HG02870 (cell line): ENCODE data around the gene TOGARAM2.

ENCODE experiments used
- ATAC-seq: cut with Tn5 transposase; IDR thresholded peaks from one replicate; pipeline ENCODE4 v1.9.1; 2021; ENCODE audit warnings: mild to moderate bottlenecking, moderate library complexity; ENCODE audit not compliant: unreplicated experiment

TOGARAM2 gene

DNA sequence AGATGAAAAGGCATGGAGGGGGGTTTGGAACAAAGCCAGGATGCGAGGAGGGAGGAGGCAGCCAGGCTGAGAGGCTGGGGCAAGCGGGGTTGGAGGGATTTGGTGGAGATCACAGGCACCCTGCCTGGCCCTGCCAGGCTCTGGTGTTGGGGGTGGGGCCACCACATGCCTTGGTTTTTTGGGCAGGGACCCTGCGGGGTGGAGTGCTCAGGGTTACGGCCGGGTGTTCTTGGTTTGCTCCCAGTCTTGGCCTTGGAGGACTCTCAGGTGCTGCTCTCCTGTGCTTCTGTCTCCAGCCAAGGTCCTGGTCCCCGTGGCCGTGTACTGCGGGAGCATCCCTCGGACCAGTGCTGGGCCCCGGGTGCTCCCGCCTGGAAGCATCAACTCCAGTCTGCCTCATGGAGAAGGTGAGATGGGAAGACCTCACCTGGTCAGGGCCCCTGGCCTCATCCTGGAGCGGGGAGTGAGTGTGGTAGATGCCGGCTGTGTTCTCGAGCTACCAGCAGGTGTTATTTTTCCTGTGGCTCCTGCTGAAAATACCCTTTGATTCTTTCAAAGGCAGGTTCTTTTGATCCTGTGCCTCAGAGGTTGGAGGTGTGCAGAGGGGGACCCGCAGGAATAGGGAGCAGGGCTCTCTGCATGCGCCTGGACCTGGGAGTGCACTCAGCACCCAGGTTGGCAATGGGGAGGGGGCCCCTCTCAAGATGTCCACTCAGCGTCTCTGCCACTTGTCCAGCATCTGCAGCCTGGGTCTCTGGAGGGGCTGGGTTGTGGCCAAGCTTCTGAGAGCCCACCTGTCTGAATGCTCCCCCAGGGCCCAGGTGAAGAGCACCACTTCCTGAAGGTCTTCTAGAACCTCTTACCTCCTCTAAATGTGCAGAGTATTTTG, 17.0 kb downstream of the TOGARAM2 start:
- ATAC-seq: no peak

DNA sequence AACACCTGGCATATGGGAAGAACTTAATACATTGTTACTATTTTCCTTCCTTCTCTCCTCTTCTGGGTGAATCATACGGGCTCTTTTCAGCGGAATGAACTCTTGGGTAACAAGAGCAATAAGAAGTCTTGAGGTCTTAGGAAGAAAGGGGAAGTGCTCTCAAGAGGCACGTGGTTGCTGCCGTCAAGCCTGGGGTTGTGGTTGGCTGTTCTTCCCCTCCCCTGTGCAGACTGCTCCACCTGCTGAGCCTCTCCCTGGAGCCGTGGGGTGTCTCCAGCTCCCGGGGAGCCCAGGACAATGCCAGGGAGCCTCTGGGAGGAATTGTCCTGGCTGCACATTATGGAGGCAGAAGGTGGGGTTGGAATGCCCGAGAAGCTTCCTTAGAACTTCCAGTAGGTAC, 19.4 kb downstream of the TOGARAM2 start:
- peak; percentile 96 for ATAC-seq

DNA sequence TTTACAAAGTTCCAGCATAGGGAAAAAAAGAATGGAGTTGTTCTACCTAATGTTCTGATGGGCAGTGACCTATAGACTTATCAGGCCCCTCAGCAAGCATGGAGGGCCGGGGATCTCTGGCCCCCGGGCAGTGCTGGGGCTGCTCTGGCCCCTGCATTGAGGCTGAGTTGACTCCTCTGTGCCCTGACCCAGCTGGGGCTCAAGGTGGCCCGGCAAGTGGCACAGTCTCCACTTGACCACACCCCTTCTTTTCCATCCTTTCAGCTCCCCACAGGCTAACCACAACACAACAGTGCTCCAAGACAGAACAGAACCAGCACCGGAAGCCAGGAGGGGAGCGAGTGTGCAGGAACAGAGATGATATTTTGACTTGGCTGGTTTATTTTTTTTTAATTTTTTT, 19.9 kb downstream of the TOGARAM2 start:
- no peak for ATAC-seq

DNA sequence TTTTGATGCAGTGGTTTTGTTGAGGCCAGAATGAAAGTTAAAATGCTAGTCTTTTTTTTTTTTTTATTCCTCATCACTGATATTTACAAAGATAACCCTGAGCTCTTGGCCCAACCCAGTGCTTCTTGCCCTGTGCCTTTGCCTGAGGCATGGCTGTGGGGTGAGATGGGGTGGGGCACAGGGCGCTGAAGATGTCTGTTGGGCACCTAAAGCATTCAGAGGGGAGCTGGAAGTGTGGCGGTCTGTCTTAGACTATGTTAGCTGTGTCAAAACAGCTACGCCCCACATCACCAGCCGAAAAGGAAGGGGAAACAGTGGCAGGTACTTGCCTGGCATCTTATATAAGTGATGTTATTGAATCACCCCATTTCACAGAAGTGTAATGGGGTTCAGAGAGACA, 20.7 kb downstream of the TOGARAM2 start:
- ATAC-seq: no peak

DNA sequence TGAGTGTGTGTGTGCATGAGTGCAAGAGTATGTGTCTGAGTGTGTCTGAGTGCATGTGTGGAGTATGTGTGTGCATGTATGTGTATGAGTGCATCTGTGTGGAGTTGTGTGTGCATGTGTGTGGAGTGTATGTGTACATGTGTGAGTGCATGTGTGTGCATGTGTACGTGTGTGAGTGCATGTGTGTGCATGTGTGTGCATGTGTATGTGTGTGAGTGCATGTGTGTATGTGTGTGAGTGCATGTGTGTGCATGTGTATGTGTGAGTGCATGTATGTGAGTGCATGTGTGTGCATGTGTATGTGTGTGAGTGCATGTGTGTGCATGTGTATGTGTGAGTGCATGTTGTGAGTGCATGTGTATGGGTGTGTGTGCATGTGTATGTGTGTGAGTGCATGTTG, 23.7 kb downstream of the TOGARAM2 start:
- no peak for ATAC-seq

DNA sequence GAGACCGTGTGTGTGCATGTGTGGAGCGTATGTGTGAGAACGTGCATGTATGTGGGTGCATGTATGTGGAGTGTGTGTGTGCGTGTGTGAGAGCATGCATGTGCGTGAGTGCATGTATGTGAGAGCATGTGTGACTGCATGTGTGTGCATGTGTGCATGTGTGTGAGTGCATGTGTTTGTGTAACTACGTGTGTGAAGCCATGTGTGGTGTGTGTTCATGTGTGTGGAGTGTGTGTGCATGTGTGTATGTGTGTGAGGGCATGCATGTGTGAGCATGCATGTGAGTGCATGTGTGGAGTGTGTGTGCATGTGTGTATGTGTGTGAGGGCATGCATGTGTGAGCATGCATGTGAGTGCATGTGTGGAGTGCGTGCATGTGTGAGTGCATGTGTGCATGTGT, 24.2 kb downstream of the TOGARAM2 start:
- ATAC-seq: no peak

DNA sequence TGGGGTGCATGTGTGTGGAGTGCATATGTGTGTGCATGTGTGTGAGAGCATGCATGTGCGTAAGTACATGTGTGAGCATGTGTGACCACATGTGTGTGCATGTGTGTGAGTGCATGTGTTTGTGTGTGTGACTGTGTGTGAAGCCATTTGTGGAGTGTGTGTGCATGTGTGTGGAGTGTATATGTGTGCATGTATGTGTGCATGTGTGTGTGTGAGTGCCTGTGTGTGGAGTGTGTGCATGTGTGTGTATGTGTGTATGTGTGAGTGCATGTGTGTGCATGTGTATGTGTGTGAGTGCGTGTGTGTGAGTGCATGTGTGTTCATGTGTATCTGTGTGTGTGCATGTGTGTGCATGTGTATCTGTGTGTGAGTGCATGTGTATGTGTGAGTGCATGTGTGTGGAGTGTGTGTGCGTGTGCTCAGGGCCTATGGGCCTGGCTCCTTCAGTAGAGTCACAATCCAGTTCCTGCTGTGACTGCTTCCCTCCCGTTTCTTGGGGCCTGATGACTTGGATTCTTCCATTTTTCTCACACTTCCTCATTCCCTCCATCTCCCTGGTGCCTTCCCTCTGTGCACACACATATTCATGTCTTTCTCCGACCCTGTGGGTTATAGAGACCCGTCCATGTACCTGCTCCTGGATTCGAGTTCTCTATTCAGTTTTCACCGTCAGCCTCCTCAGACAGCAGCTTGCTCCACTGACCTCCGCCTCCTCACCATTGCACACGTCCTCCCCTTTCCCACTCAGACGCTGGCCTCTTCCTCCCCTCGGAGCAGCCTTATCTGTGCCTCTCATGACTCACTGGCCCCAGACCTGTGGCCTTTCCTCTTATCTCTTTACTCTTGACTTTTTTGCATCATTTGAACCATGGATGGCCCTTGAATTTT, 25.2 kb downstream of the TOGARAM2 start:
- ATAC-seq: no peak

DNA sequence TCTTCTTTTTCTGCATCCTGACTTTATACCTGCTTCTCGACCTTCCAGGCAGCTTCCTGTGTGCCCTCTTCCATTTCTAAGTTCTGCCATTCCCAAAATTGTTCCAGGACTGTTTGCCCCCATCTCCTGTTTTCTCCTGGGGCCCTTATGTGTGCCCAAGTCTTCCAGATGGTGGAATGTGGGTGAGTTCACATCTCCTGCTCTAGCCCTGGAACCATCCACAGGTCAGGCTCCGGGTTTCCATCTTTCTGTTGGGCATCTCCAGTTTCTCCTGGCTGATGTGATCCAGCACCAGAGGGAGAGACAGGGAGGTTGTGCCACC, 25.8 kb downstream of the TOGARAM2 start:
- ATAC-seq: no peak

DNA sequence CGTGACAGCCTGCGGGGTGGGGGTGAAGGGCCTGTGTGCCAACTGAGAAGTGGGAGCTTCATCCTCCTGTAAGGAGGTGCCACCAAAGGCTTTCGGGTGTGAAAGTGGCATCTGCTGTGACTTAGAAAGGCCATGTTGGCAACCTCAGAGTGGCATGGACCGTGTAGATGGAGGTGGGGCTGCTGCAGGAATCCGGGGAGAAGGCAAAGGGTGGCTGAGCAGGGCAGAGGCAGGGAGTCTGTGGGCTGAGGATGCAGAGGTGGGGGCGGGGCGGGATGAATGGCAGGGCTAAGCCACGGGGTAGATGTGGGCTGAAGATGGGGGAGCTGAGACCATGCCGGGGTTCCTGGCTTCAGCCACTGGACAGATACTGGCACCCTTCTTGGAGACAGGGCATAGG, 28.2 kb downstream of the TOGARAM2 start:
- no peak for ATAC-seq

DNA sequence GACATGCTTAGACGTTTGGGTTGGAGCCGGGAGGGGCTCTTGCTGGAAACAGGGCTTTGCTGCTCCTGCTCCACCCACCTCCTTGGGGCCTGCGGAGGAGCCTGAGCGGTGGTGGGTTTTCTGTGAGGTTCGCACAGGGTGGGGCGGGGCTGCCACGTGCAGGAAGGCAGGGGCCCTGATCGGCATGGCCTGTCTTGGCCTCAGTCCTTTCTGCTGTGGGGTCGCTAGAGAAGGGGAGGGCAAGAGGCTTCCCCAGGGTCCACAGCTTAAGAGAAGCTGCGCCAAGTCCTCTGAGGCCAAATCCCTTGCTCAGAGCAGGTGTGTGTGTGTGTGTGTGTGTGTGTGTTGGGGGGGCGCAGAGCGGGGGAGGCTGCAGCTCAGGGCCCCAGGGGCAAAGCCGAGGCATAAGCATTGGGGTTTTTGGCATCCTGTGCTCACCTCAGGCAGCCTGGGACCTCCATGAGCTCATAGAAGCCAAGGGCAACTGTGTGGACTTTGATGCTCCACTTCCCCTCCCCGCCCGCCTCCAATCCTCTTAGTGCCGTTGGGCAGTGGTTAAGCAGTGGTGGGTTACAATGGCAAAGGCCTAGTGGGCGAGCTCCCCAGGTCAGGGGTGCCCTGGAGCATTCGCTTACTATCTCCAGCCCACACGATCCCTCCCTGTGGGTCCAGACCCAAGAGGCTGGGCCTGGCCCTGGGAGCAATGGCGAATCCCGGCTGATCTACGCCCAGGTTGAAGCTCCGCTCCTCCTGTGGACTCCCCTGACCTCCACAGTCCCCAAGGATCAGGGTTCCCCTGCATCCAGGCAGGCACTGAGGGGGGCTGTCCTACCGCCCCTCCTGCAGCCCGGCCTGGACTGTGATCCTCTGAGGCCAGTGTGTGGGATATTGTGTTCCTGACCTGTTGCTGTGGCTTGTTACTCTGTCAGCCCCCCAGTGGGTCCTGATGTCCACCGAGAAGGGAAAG, 28.9 kb downstream of the TOGARAM2 start:
- no peak for ATAC-seq

DNA sequence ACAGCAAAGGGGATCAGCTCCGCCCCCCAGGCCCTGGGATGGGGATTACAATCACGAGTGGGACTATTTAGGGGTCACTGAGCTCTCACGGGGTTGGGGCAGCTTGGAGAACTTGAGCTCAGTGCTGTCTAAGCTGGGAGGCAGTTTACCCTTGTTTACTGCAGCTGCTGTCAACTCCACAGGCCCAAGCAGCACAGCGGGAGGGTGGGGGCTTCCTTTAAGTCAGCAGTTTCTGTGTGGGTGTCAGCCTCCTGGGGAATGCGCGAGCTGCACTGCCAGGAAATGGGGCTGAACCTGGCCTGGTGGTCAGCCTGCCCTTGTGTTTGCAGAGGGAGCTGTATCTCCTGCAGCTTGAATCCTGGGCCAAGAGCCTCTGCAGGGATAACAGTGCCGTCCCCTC, 29.8 kb downstream of the TOGARAM2 start:
- ATAC-seq: no peak

DNA sequence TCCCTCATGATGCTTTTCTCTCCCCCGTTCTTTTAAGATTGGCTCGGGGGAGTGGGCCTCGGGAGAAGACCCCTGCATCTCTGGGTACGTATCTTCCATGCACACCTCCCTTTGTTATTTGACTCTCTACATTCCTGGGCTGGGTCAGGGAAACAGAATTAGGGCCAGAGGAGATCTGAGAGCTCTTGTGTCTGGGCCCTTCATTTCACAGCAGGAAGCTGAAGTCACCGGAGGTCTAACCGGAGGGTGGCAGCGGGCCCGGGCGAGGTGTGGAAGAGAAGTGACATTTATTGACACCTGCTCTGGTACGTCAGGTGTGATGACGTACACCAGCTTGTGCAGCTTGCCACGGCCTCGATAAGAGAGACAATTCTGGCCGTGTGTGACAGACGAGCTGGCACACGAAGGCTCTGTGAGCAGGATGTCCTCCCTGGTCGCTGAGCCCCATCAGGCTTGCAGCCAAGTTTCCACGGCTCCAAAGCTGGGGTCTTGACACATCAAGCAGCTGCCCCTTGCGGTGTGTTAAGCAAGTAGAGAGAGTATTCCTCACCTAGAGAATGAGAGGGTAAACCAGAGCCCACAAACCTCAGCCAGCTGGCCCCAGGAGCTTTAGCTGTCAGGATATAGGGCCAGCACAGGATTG, 30.4 kb downstream of the TOGARAM2 start:
- ATAC-seq: no peak

DNA sequence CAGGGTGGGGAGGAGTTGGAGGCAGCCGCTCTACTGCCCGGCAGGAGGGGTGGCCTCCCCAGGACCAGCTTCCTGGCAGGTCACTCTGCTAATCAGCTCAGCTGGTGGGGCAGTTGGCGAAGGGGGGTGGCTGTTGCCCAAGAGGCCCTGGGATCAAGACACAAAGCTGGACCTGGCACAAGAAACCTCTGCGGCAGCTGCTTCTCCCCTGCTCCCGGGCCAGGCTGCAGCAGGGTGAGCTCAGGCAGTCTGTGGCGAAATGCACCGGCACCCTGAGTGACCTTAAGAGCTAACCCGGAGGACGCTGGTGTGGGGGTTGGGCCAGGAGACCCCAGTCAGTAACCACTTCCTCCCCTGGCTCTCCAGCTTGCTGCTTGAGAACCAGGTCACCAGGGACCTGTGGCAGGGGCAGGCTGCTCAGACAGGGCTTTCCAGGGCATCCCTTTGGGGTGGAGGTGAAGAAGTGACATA, 31.1 kb downstream of the TOGARAM2 start:
- no peak for ATAC-seq

DNA sequence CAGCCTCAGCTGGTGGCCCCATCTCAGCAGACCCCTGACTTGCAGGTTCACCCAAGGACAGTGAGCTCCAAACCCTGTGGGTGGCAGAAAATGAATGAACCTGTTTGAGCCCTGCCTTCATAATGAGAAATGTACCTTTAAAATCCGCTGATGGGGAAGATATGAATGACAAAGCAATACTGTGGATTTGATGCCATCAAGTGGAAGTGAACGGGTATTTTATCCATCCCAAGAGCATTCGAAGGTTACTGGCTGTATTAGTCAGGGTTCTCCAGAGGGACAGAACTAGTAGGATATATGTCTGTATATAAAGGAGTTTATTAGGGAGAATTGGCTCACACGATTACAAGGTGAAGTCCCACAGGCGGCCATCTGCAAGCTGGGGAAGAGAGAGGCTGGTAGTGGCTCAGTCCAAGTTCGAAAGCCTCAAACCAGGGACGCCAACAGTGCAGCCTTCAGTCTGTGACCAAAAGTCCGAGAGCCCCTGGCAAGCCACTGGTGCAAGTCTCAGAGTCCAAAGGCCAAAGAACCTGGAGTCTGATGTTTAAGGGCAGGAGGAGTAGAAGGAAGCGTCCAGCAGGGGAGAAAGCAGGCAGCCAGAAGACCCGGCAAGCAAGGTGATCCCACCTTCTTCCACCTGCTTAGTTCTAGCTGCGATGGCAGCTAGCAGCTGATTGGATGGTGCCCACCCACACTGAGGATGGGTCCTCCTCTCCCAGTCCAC, 32.1 kb downstream of the TOGARAM2 start:
- no peak for ATAC-seq

DNA sequence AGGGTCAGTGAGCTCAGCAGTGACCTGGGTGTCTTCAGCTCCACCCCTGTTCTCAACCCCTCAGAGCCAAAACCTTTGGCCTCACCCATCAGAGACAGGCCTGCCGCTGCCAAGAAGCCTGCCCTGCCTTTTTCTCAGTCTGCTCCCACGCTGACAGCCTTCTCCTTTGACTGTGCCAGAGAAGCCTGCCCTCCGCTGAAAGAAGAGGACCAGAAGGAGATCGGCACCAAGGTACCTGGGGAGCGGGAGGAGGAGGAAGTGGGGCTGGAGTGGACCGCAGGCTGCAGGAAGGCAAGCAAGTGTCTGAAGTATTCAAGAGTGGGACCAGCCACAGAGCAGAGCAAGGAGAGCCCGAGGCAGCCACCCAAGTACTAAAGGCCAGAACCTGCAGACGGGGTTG, 33.2 kb downstream of the TOGARAM2 start:
- no peak for ATAC-seq

DNA sequence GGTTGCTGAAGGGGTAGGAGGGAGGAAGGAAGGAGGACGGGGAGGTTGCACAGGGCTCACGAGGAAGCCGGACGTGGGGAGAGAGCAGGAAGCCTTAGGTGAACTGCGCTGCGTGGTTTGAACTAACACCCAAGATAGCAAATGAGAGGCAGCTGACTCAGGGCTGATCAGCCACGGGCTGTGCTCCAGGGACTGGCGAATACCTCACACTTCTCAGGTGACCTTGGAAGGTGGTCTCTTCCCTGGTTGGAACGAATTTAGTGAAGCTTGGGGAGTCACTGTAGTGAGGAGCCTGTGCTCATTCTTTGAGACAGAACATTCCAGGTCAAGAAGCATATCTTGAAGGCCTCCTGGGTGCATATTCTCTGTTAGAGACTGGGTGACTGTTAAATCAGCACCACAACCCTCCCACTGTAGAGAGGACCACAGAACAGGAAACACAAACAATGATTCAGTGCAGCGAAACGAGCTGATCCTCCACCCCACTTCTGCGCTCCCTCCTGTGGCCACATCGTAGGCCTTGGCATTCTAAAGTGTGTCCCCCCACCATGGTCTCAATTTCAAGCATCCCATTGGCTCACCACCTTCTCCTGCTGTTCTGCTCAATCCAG, 33.8 kb downstream of the TOGARAM2 start:
- ATAC-seq: no peak

DNA sequence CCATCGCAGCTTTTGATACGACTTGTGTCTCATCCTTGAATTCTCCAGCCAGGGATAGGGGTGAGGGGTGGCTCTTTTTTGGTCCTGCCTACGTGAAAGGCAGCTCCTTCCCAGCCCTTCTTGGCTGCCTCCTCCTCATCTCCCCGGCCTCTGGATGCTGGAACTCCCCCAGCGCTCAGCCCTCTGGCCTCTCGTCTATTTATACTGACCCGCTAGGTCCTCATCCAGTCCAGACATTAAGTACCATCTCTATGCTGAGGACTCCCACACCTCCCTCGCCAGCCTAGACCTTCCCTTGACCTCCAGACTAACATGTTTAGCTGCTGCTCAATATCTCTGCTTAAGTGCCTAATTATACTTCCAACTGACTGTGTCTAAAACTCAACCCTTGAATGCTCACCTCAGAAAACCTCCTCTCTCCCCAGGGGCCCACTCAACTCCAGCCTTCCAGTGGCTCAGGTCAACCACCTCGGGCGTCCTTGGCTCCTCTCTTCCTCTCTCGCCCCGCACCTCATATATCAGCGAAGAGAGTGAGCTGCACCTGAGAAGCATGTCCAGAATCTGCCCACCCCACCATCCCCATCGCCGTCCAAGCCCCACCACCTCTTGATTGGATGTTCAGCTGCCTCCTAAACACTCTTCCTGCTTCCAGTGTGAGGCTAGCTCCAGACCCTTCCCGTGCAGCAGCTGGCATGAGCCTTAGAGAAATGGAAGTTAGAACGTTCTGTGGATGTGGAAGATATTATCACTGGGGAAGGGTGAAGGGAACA, 34.8 kb downstream of the TOGARAM2 start:
- no peak for ATAC-seq

DNA sequence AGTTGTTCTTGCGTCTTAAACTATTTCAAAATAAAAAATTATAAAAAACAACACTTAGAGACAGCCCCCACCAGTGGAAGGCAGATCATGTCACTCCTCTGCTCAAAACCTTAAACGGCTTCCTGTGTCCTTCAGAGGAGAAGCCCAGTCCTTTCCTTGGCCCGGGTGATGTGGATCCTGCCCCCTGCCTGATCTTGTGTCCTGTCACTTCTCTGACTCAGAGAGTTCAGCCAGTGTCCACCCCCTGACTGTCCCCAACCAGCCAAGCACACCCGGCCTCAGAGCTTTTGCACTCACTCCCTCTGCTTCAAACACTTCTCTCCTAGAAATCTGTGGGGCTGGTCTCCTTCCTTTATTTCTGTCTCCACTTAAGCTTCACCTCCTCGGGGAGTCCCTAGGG, 35.4 kb downstream of the TOGARAM2 start:
- no peak for ATAC-seq
